ENCODE measurements around the gene NPIPB8.
"Not testable (repeated sequence)": the region's sequence is repeated elsewhere in the genome, so short reads cannot be mapped to it uniquely, and the experiment has no call there.

The NPIPB8 gene

DNA sequence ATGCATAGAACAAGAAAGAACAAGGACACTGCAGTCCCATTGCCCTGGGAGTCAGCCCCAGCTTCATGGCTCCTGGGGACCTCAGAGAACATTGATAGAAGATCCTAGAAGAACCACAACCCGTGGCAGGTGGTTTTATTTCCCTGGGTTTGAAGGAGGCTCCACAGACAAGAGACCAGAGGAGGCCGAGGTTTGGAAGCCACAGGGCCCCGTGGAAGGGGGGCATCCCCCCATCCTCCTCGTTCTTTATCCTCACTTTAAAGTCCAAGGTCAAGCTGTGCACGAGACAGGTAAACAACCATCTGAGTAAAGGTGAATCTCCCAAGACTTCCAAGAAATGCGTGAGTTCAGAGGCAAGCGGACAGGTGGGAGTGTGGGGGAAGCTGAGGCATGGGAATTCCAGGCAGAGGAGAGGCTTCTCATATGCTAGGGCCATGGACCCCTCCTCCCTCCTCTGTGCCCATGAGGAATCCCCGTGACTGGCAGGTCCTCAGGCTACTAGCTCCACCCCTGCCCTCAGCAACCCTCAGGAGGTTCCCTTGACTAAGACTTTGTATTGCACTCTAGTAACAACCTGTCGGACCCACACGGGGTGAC lies 27.2 kb upstream of the NPIPB8 start:
- H3K9me3 ChIP-seq (ENCODE audit: low read length), result no peaks in the 10 kb centered on the region
- no peaks in the 10 kb centered on the region for H3K36me3 ChIP-seq (ENCODE audit: insufficient read depth, low read length)
- H3K4me3 ChIP-seq (ENCODE audit: low read length), result no peak overlapping the region
- H3K27me3 ChIP-seq (ENCODE audit: insufficient read depth, low read length), result no peaks in the 10 kb centered on the region
- no peaks in the 10 kb centered on the region for H3K4me1 ChIP-seq (ENCODE audit: insufficient read depth, low read length)
- no peak overlapping the region for H2AFZ ChIP-seq (ENCODE audit: low read depth, low read length)

DNA sequence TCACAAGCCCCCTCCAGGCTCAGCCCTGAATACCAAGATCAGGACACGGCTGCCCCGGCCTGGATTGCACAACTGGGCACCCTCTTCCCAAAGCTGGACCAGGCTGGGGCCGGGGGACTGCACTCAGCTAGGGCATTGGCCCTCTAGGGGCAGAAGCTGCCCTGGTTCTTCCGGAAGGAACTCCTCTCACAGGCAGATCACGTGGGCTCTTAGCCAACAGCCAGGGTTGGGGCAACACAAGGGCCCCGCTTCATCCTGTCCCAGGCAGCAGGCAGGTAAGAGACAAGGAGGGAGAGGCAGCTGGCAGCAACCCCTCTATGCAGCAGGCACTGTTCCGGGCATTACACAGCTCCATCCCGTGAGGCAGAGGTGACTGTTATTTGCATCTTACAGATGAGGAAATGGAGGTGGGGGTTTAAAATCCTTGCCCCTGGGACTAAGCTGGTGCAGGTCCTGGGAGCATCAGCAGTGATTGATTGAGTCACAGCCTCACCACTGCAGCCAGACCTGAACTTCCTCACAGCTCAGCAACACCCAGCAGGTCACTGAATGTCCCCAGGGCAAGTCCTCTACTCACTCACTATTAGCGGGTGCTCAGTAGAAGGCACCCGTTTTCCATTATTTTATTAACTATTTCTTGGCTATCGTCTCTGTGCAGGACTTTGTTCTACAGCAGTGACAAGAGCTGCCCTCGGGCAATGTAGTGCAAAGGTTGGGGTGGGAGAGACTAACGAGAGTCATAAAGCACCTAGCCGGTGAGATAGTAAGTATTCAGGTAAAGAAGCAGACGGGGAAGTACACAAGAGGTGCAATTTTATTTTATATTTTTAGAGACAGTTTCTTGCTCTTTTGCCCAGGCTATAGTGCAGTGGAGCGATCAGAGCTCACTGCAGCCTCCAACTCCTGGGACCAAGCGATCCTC lies 25.2 kb upstream of the NPIPB8 start:
- H3K4me1 ChIP-seq (ENCODE audit: insufficient read depth, low read length); H3K4me3 ChIP-seq (ENCODE audit: low read length); H3K27me3 ChIP-seq (ENCODE audit: insufficient read depth, low read length); H3K36me3 ChIP-seq (ENCODE audit: insufficient read depth, low read length); H2AFZ ChIP-seq (ENCODE audit: low read depth, low read length); H3K9me3 ChIP-seq (ENCODE audit: low read length): not testable (repeated sequence)

DNA sequence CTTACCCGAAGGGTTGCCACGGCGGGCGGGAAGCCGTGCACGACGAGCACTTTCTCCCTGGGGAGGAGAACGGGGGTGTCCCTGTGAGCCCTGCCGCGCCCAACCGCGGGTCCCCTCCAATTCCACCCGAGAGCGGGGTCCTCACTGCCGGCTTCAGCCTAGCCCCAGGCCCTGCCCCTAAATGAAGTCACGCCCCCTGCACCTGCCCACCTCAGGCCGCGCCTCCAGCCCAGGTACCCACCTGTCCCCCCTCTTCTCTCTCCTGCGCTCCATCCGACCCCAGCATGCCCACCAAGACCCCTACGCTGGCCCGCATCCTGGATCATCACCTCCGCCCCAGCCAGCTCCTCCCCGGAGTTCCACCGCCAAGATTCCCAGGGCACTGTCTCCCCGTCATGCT lies 24.0 kb upstream of the NPIPB8 start:
- not testable (repeated sequence) for H3K4me1 ChIP-seq (ENCODE audit: insufficient read depth, low read length); H2AFZ ChIP-seq (ENCODE audit: low read depth, low read length); H3K9me3 ChIP-seq (ENCODE audit: low read length); H3K4me3 ChIP-seq (ENCODE audit: low read length); H3K27me3 ChIP-seq (ENCODE audit: insufficient read depth, low read length); H3K36me3 ChIP-seq (ENCODE audit: insufficient read depth, low read length)

DNA sequence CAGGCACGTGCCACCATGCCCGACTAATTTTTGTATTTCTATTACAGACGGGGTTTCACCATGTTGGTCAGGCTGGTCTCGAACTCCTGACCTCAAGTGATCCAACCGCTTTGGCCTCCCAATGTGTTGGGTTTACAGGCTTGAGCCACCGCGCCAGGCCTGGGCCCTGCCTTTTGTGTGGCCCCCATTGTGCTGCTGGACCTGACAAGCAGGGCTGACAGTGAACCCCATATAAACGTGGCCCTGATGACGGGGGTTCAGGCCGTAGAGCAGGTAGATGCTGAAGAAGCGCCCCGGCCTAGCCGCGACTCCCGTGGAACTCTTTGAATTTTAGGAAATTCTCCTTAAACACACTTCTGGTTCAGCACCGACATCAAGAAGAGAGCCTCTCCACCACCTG lies 23.3 kb upstream of the NPIPB8 start:
- not testable (repeated sequence) for H3K27me3 ChIP-seq (ENCODE audit: insufficient read depth, low read length); H2AFZ ChIP-seq (ENCODE audit: low read depth, low read length); H3K4me1 ChIP-seq (ENCODE audit: insufficient read depth, low read length); H3K36me3 ChIP-seq (ENCODE audit: insufficient read depth, low read length); H3K9me3 ChIP-seq (ENCODE audit: low read length); H3K4me3 ChIP-seq (ENCODE audit: low read length)

DNA sequence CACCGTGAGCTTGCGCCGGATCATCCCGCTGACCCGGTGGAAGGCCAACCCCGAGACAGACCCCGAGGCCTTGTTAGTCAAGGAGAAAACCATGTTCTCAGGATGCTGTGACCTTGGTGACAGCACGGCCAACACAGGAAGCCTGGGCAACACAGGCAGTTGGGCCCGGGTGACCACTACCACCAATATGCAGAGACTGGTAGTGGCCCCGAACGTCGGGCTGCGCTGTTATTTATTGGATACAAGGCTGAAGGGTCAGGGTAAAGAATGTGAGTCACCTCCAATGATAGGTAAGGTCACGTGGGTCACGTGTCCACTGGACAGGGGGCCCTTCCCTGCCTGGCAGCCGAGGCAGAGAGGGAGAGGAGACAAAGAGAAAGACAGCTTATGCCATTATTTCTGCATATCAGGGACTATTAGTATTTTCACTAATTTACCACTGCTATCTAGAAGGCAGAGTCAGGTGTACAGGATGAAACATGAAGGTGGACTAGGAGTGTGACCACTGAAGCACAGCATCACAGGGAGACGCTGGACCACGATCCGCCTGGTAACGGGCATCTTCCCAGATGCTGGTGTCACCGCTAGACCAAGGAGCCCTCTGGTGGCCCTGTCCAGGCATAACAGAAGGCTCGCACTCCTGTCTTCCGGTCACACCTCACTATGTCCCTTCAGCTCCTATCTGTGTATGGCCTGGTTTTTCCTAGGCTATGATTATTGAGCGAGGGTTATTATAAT lies 22.2 kb upstream of the NPIPB8 start:
- H3K27me3 ChIP-seq (ENCODE audit: insufficient read depth, low read length); H3K9me3 ChIP-seq (ENCODE audit: low read length); H3K4me1 ChIP-seq (ENCODE audit: insufficient read depth, low read length); H3K4me3 ChIP-seq (ENCODE audit: low read length); H2AFZ ChIP-seq (ENCODE audit: low read depth, low read length); H3K36me3 ChIP-seq (ENCODE audit: insufficient read depth, low read length): not testable (repeated sequence)

DNA sequence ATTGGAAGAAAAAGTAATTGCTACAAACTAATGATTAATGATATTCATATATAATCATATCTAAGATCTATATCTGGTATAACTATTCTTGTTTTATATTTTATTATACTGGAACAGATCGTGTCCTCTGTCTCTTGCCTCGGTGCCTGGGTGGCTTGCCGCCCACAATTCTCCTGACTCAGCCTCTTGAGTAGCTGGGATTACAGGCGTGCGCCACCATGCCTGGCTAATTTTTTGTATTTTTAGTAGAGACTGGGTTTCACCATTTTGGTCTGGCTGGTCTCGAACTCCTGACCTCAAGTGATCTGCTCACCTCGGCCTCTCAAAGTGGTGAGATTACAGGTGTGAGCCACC lies 21.7 kb upstream of the NPIPB8 start:
- H3K4me1 ChIP-seq (ENCODE audit: insufficient read depth, low read length); H3K27me3 ChIP-seq (ENCODE audit: insufficient read depth, low read length); H3K9me3 ChIP-seq (ENCODE audit: low read length); H2AFZ ChIP-seq (ENCODE audit: low read depth, low read length); H3K36me3 ChIP-seq (ENCODE audit: insufficient read depth, low read length); H3K4me3 ChIP-seq (ENCODE audit: low read length): not testable (repeated sequence)

DNA sequence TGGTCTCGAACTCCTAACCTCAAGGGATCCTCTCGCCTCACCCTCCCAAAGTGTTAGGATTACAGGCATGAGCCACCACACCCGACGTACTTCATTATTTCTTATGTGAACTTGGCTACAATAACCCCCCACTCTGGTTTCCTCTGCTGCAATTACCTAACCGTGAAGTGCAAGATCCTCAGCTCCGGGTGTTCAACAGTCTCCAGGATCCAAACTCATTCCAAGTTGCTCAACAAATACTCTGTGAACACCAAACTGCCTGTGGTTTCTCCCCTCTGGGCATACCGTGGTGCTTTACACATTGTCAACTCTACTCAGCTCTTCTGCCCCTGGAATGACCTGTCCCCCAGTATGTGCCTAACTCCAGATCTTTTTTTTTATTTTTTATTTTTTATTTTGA lies 21.2 kb upstream of the NPIPB8 start:
- peaks cover 7% of the 10 kb centered on the region for H3K4me1 ChIP-seq (ENCODE audit: insufficient read depth, low read length)
- no peak overlapping the region for H2AFZ ChIP-seq (ENCODE audit: low read depth, low read length)
- no peaks in the 10 kb centered on the region for H3K36me3 ChIP-seq (ENCODE audit: insufficient read depth, low read length)
- H3K27me3 ChIP-seq (ENCODE audit: insufficient read depth, low read length), result no peaks in the 10 kb centered on the region
- no peak overlapping the region for H3K4me3 ChIP-seq (ENCODE audit: low read length)
- no peaks in the 10 kb centered on the region for H3K9me3 ChIP-seq (ENCODE audit: low read length)

DNA sequence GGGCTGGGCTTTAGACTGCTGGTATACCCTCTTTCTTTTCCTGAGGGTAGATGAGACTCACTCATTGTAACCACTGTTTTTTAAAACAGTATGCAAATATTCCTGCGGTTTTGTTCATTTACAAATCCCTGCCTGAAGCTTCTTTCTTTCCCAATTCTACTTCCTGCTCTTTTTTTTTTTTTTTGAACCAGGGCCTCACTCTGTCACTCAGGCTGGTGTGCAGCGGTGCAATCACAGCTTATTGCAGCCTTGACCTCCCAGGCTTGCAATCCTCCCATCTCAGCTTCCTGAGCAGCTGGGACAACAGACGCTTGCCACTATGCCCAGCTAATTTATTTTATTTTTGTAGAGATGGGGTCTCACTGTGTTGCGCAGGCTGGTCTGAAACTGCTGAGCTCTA lies 20.0 kb upstream of the NPIPB8 start:
- peaks cover 12% of the 10 kb centered on the region for H3K4me1 ChIP-seq (ENCODE audit: insufficient read depth, low read length)
- no peaks in the 10 kb centered on the region for H3K9me3 ChIP-seq (ENCODE audit: low read length)
- no peak overlapping the region for H2AFZ ChIP-seq (ENCODE audit: low read depth, low read length)
- H3K27me3 ChIP-seq (ENCODE audit: insufficient read depth, low read length), result no peaks in the 10 kb centered on the region
- H3K4me3 ChIP-seq (ENCODE audit: low read length), result no peak overlapping the region
- no peaks in the 10 kb centered on the region for H3K36me3 ChIP-seq (ENCODE audit: insufficient read depth, low read length)

DNA sequence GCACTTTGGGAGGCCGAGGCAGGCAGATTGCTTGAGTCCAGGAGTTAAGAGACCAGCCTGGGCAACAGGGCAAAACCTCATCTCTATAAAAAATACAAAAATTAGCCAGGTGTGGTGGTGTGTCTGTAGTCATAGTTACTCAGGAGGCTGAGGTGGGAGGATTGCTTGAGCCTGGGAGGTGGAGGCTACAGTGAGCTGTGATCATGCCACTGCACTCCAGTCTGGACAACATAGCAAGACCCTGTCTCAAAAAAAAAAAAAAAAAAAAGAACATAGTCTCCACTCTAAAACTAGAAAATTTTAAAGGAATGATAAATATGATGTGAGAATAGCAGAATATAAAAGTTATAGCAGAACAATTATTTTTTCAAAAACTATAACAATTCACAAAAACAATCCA lies 17.5 kb upstream of the NPIPB8 start:
- peaks cover 12% of the 10 kb centered on the region for H3K4me1 ChIP-seq (ENCODE audit: insufficient read depth, low read length)
- not testable (repeated sequence) for H3K9me3 ChIP-seq (ENCODE audit: low read length); H3K4me3 ChIP-seq (ENCODE audit: low read length); H3K27me3 ChIP-seq (ENCODE audit: insufficient read depth, low read length); H3K36me3 ChIP-seq (ENCODE audit: insufficient read depth, low read length); H2AFZ ChIP-seq (ENCODE audit: low read depth, low read length)

DNA sequence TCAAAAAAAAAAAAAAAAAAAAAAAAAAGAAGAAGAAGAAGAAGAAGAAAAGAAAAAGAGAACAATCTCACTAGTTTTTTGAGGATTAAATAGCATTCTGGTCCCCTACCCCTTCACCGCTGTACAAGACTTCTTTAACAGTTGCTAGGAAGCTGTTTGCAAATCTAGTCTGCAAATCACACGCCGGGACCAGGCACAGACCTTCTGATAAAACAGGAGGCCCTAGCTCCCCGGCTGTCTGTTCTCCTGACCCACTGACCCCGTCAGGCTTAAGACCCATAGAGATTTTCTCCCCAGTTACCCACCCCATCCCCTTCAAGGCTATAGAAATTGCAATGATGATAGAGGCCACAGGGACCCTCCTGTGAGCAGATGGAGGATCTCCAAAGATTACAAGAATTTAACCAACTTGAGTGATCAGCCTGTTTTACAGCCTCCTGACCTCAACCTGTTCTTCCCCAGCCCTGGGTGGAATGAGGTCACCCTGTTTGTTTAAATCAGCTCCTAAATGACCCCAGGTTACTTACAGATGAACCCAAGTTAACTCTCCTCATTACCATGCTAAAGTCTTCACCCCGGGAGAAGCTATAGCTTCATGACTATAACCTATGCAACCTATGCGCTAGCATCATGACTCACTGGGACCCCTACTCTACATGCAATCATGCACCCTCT lies 16.2 kb upstream of the NPIPB8 start:
- no peaks in the 10 kb centered on the region for H3K36me3 ChIP-seq (ENCODE audit: insufficient read depth, low read length)
- H3K9me3 ChIP-seq (ENCODE audit: low read length), result no peaks in the 10 kb centered on the region
- no peak overlapping the region for H3K4me3 ChIP-seq (ENCODE audit: low read length)
- no peak overlapping the region for H2AFZ ChIP-seq (ENCODE audit: low read depth, low read length)
- peaks cover 12% of the 10 kb centered on the region for H3K4me1 ChIP-seq (ENCODE audit: insufficient read depth, low read length)
- H3K27me3 ChIP-seq (ENCODE audit: insufficient read depth, low read length), result no peaks in the 10 kb centered on the region

DNA sequence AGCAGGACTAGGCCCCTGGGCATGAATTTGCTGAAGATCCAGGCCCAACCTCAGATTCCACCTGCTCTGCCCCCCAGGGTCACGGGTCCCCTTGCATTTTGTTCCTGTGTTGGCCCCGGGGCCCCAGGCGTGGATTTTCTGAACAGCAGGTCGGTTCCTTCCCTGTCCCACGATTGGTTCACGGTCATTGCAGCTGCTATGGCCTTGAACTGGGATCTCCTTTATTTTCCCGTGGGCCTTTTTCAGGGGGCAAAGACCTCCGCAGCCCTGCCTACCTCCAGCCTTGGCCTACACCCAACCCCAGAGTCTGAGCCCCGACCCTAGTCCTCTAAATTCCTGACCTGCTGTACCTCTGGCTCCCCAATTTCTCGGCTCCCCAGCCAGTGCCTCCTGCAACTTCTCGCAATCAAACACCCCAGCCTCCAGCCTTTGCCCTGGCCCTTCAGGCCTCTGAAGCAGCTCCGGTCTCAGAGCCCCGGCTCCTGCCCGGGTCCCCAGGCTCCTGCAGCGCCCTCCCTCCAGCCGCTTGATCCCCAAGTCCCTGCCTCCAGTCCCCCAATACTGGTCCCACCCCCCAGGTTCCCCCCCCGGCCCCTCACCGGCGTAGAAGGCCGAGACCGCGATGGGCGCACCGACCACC lies 15.2 kb upstream of the NPIPB8 start:
- H3K9me3 ChIP-seq (ENCODE audit: low read length); H3K36me3 ChIP-seq (ENCODE audit: insufficient read depth, low read length); H3K27me3 ChIP-seq (ENCODE audit: insufficient read depth, low read length); H2AFZ ChIP-seq (ENCODE audit: low read depth, low read length); H3K4me3 ChIP-seq (ENCODE audit: low read length): not testable (repeated sequence)
- peaks cover 12% of the 10 kb centered on the region for H3K4me1 ChIP-seq (ENCODE audit: insufficient read depth, low read length)

DNA sequence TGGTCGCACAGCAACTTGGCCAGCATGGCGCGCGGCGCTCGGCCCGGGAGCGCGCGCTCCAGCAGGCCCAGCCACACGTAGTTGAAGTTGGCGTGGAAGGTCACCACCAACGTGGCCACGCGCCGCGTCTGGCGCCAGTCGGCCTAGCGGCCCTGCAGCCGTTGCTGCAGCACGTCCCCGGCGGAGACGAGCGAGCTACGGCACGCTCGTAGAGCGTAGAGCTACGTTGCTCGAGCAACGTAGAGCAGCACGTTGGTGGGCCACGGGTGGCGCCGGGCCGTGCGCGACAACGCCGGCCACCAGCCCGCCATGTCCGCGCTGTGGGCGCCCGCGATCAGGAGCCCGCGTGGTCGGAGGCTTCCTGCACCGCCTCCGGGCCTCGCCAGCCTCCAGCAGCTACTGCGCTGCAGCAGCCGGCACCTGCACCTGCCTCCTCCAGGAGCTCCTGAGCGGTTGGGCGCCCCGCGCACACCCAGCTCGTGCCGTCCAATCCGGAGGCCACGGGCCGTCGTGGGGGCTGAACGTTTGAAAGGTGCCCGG lies 14.6 kb upstream of the NPIPB8 start:
- no peak overlapping the region for H3K4me3 ChIP-seq (ENCODE audit: low read length)
- H3K27me3 ChIP-seq (ENCODE audit: insufficient read depth, low read length), result no peaks in the 10 kb centered on the region
- H3K4me1 ChIP-seq (ENCODE audit: insufficient read depth, low read length), result peaks cover 12% of the 10 kb centered on the region
- H2AFZ ChIP-seq (ENCODE audit: low read depth, low read length), result no peak overlapping the region
- no peaks in the 10 kb centered on the region for H3K36me3 ChIP-seq (ENCODE audit: insufficient read depth, low read length)
- no peaks in the 10 kb centered on the region for H3K9me3 ChIP-seq (ENCODE audit: low read length)

Measured in neuron (in vitro differentiated cells).